IPS DF 4.7 (cell line): ENCODE measurements around the gene PPP4R1.

ENCODE experiments used
- DNase-seq: peaks from one replicate; pipeline ENCODE4 v3.0.0-alpha.2; 2013; ENCODE audit warnings: low spot score; ENCODE audit errors: extremely low read depth

The PPP4R1 gene

DNA sequence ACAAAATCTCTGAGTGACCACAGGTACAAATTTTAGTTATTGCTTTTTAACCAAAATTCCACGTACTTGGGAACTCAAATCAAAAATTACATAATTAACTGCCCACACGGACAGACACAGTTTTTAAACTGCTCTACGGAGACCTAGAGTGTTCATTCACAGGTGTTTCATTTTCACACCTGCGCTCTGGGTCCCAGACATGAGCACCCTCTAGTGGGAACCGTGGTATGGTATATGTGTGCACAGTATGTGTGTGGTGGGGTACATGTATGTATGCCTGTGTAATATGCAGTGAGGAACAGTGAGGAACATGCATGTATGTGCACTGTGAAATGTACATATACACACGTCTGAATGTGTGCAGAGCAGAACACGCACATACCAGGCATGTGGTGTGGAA lies 65.0 kb downstream of the PPP4R1 start:
- no peak for DNase-seq

GRCh38 chr18:9547782-9548181 lies 66.6 kb downstream of the PPP4R1 start:
- no peak for DNase-seq

DNA sequence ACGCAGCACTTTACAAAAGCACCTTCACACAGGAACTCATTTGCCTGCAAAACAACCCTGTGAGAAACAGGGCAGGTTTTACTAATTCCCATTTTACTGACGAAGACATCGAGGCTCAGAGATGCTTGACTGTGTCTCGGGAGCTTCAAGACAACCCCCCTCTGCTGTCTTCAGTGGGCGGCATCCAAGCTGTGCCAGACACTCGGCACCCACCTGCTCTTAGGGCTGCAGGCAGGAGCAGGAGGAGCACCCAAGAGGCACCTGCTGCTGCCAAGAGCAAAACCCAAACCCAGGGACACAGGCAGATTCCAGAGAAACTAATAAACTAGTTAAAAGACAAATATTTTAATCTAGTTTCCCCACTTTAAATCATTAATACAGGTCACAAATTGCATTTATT lies 67.9 kb downstream of the PPP4R1 start:
- no peak for DNase-seq

GRCh38 chr18:9545029-9545428 lies 69.3 kb downstream of the PPP4R1 start:
- DNase-seq: no peak

- DNase-seq: no peak
Measured at GRCh38 chr18:9542924-9543323, 71.4 kb downstream of the PPP4R1 start.

DNA sequence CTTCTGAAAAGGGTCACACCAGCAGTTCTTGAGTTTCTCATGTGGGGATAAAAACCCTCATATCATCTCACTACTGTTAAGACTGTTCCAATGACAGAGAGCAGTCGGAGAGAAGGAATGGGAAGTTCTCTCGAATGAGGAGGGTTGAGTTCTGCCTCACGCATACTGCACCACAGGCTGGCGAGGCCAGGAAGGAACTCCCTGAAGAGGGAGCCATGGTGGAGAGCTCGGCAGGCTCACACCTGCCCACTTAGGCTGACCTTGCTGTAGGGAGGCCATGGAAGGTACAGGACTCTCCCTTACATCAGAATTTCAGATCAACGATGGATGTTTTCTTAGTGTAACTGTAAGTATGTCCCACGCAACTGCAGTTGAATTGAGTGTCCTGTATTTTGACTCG lies 74.4 kb downstream of the PPP4R1 start:
- DNase-seq: no peak

- DNase-seq: no peak
Measured at GRCh38 chr18:9539283-9539682, 75.1 kb downstream of the PPP4R1 start.

GRCh38 chr18:9537677-9538076 lies 76.7 kb downstream of the PPP4R1 start:
- DNase-seq: no peak

DNA sequence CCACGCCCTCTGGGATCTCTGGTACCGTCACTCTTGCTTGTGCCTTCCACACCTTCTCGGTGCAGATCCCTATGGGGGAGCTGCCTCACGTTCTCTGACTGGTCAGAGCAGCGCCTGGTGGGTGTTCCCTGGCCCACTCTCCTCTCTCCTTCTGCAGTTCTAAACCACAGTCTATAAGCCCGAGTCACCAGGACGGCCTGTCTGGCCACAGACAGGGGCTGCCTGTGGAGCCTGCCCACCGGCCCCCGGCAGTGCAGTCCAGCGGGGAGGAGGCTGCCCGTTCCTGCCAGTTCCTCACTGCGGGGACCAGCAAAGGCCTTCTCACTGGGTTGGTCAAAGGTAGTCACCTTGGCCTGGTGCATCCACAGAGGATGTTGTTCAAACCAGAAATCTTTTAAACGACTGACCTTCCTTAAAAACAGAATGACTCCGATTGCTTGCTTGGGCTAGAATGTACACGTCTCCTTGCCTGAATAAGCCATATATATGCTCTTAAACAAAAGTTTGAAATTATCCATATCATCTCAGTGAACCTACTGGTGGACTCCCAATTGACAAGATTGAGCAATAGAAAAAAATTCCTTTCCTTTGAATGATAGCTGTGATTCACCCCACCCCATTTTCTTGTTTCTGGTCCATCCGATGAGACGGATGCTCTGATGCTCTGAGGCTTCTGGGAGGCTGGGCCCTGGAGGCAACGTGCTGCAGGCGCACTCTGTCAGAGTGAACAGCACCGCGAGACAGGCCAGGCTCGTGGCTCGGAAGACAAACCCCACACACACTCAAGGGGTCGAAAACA lies 77.8 kb downstream of the PPP4R1 start:
- no peak for DNase-seq

DNA sequence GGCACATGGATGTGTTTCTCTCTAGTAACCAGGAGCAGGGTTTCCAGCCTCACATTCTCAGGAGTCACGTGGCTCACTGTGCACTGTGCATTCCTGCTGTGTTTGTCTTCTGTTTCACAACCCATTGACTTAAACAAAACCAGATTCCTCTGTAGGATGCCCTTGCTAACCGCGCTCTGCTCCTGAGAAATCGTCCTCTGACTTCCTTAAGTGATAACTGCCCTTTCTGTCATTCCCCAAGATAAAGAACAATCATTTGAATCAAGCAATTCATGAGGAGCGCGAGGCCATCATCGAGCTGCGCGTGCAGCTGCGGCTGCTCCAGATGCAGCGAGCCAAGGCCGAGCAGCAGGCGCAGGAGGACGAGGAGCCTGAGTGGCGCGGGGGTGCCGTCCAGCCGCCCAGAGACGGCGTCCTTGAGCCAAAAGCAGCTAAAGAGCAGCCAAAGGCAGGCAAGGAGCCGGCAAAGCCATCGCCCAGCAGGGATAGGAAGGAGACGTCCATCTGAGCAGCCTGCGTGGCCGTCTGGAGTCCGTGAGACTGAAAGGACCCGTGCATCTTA lies 78.8 kb downstream of the PPP4R1 start:
- DNase-seq: no peak

GRCh38 chr18:9534844-9535243 lies 79.5 kb downstream of the PPP4R1 start:
- DNase-seq: no peak

DNA sequence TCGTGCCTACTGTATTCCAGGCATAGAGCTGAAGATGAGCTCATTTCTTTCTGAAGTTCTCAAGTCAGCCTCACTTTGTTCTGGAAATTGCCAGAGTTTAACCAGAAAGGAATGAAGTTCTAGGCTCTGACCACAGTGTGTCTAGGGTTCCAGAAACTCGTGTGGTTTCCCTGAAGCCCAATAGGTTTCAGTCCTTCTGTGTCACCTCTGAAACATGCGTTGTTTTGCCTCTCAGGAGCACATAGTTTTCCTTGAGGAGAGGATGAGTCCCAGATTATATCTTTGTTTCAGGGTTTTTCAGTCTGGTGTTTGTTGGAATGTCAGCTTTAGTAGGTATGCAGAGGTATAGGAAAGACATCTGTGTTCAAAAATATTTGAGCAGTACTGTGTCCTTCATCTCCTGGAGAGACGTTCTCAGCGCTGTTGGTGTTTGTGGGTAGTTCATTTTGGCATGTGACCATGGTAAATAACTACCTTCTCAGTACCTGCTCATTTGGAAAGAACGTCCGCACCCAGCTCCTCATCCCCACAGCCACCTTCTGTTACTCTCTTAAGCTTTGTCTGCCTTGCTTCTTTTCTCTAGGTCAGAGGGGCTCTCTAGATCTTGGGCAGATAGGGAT lies 82.5 kb downstream of the PPP4R1 start:
- DNase-seq: no peak

DNA sequence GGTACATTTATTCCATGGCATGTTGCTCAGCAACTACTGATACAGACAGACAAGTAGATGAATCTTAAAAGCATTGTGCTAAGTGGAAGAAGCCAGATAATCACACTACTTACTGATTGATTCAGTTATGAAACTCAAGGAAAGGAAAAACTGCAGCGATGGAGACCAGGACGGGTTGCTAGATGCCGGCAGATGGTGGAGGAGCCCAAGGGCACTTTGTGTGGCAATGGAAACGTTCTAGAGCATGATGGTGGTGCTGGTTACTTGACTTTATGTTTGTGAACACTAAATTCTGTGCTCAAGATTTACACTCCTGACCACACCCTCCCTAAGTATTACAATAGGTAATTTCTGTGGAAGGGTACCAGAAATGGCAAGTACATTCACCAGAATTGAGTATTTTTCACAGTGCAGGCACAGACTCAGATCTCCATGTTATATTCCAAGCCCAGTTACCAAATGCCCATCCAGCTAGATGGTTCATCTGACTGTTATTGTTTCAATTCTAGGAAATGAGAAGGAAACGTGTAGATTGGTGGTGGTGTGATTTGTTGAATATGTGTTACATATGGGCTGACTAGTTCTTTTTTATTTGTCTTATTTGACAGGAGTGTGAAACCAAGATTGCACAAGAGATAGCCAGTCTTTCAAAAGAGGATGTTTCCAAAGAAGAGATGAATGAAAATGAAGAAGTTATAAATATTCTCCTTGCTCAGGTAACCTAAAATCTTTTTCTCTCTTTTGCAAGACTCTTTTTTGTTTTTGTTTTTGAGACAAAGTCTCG lies 83.9 kb downstream of the PPP4R1 start:
- no peak for DNase-seq

DNA sequence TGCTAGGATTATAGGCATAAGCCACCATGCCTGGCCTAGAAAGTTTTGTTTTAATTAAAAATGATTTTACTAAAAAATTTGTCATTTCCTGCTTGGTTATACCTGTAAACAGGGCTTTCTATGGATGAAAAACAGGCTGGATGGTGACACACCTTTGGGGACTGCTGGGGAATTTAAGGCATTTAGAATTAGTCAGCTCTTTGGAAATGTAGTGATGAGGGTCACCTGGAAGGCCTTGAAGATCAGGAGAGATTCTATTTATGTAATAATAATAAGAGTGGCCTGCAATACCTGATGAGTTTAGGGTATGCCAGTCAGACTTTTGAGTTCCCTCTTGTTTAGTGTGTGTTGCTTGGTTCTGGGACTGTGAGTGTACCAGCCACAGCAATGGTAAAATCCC lies 87.9 kb downstream of the PPP4R1 start:
- no peak for DNase-seq

DNA sequence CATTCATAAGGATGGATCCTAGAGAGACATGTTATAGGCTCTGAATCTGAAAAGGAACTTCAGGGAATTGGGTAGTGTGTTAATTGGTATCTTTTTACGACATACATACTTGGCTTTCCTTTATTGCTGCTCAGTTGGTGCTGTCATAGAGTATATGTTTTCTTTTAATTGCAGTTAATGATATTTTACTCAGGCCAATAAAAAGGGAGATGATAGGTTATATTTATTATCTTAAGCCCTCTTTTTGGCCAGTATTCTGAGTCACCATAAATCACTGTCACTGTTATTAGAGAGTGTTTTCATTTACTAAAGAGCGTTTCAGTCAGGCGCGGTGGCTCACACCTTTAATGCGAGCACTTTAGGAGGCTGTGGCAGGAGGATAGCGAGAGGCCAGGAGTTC lies 91.4 kb downstream of the PPP4R1 start:
- no peak for DNase-seq

- no peak for DNase-seq
Measured at GRCh38 chr18:9521770-9522169, 92.6 kb downstream of the PPP4R1 start.

GRCh38 chr18:9520666-9521065 lies 93.7 kb downstream of the PPP4R1 start:
- no peak for DNase-seq

- DNase-seq: no peak
Measured at GRCh38 chr18:9519399-9519798, 95.0 kb downstream of the PPP4R1 start.

DNA sequence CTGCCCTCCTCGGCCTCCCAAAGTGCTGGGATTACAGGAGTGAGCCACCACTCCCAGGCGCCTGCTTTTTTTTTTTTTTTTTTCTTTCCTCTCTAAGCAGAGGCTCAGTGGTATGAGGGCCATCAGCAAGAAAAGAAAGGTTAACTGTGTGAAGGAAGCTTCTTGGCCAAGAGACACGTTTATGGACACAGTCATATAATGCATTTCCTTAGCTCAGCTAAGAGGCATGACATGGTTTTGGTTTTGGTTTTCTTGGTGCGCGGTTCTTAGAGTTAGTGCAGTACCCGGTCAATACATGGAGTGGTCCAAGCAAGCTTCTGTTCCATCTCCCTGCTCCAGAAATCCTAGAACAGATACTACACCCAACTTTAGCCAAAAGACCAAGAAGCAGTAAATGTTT lies 96.5 kb downstream of the PPP4R1 start:
- DNase-seq: no peak

DNA sequence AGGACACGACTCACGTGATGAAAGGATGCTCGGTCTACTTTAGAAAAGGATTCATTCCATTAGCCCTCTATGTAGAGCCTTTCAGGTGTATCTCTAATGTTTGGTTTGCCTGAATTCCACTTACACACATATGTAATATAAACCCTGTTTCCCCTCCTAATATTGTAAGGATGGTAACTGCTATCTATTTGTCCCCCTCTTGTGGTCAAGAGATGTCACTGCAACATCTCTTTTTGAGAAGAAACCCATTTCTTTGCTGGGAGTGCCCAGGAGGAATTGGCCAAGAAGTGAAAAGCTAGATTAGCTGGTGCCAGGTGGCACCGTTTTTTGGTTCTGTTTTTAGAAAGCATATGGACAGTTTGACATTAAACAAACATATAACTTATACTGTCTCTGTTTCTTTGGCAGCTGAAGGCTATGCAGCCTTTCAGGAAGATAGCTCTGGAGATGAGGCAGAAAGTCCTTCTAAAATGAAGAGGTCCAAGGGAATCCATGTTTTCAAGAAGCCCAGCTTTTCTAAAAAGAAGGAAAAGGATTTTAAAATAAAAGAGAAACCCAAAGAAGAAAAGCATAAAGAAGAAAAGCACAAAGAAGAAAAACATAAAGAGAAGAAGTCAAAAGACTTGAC lies 97.8 kb downstream of the PPP4R1 start:
- DNase-seq: no peak

DNA sequence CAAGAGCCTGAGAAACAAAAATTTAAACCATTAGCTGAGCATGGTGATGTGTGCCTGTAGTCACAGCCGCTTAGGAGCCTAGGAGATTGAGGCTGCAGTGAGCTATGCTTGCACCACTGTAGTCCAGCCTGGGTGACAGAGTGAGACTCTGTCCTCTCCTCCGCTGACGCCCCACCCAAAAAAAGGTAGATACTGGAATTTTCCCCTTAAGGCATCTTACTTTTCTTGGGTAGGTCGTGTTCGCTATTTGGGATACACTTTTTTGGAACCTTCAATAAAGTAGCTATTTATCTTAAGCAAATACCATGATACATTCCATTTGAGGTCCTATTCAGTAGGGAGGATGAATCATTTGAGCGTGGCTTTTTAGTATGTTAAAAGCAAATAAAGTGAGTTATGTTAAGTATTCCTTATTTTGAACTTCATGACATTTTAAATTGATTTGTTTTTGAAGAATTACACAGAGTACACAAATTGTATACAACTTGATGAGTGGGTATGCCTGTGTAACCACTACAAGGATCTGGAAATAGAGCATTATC lies 100.3 kb downstream of the PPP4R1 start:
- DNase-seq: no peak
